HCT116 (cell line): ENCODE results near the gene CST6. TPM values are rescaled to one million over a fixed set of nuclear protein-coding genes. Genes with fewer than 3 reads are reported as not detected.

Source experiments
- ATAC-seq: fragments of 200-7000 bp; cut with Tn5 transposase; 2 replicates; pipeline ENCODE4 v1.9.1; 2020; ENCODE audit warnings: mild to moderate bottlenecking, moderate library complexity
- BruUV-seq: library from RNA; stranded (reverse); fragments of 400-500 nt; replicated peaks from 2 replicates; lab custom pipeline; 2021; lab: Mats Ljungman, UMichigan
- CTCF ChIA-PET: fragments of 300-600 bp; sonication (Branson Sonifier 250); formaldehyde crosslinking; loops from one replicate; lab custom pipeline; 2021; ENCODE audit warnings: antibody characterized with exemption; lab: Charles Lee
- POLR2A ChIA-PET: fragments of 300-600, 350-600 bp; sonication (Branson Sonifier 250); formaldehyde crosslinking; loops from one replicate; lab custom pipeline; 2021; ENCODE audit warnings: antibody characterized with exemption; lab: Charles Lee
- RAD21 ChIA-PET, 2 experiments: fragments of 300-600 bp; sonication (Branson Sonifier 250); formaldehyde crosslinking; loops; one replicate each; lab custom pipeline; 2023; ENCODE audit warnings: low total read pairs in 2 of 2; ENCODE audit not compliant: uncharacterized antibody in 2 of 2, unreplicated experiment in 2 of 2, low non-redundant PET in 1 of 2; lab: Charles Lee
- DNase-seq: peaks from one replicate; pipeline ENCODE4 v3.0.0-alpha.2; 2010; ENCODE audit warnings: low read depth, low spot score
- H2AFZ ChIP-seq: fragments of 200-600 bp; shearing (Covaris generic), sonication (generic); 2 replicates; pipeline ENCODE4 v1.6.1; 2017; ENCODE audit warnings: low read depth, mixed run types, mixed read lengths, antibody characterized with exemption, low read length; ENCODE audit not compliant: poor library complexity, severe bottlenecking
- H3K27ac ChIP-seq: 2 replicates; pipeline ENCODE4 v1.5.1; 2012; ENCODE audit warnings: low read depth, low read length
- H3K27me3 ChIP-seq: fragments of 200-600 bp; sonication (generic); 2 replicates; pipeline ENCODE4 v1.6.1; 2016; ENCODE audit warnings: mixed run types, low read length, mixed read lengths; ENCODE audit not compliant: insufficient read depth
- H3K36me3 ChIP-seq, 2 experiments: fragments of 200-500 bp in 1 of 2; fragments of 200-600 bp in 1 of 2; sonication (Bioruptor generic) in 1 of 2; sonication (generic) in 1 of 2; 2 replicates each; pipeline versions ENCODE4 v1.5.1 to v1.6.1; 2014 to 2016; ENCODE audit warnings: low read length in 2 of 2, inconsistent platforms in 1 of 2, mixed read lengths in 1 of 2, mixed run types in 1 of 2; ENCODE audit not compliant: insufficient read depth in 2 of 2, control insufficient read depth in 1 of 2
- H3K4me1 ChIP-seq, 2 experiments: fragments of 200-600 bp in 1 of 2; sonication (generic) in 1 of 2; 2 replicates each; pipeline versions ENCODE4 v1.5.1 to v1.6.1; 2012 to 2017; ENCODE audit warnings: low read length in 2 of 2, inconsistent platforms in 1 of 2, mild to moderate bottlenecking in 1 of 2, mixed read lengths in 1 of 2, mixed run types in 1 of 2, moderate library complexity in 1 of 2; ENCODE audit not compliant: insufficient read depth in 2 of 2, control insufficient read depth in 1 of 2
- H3K4me2 ChIP-seq: fragments of 200-600 bp; sonication (generic); 2 replicates; pipeline ENCODE4 v1.6.1; 2017; ENCODE audit warnings: mixed run types, low read length, mixed read lengths
- H3K4me3 ChIP-seq, 2 experiments: fragments of 200-600 bp in 1 of 2; sonication (generic) in 1 of 2; replicated peaks in 1 of 2; 2 replicates each; pipeline ENCODE4 v1.5.1; 2011 to 2016; ENCODE audit warnings: low read length in 2 of 2, control low read depth in 1 of 2, low read depth in 1 of 2, mild to moderate bottlenecking in 1 of 2, mixed read lengths in 1 of 2, mixed run types in 1 of 2
- H3K79me2 ChIP-seq: fragments of 200-600 bp; sonication (generic); 2 replicates; pipeline ENCODE4 v1.6.1; 2017; ENCODE audit warnings: mild to moderate bottlenecking, mixed run types, low read length, moderate library complexity, mixed read lengths; ENCODE audit not compliant: insufficient read depth
- H3K9ac ChIP-seq: fragments of 200-600 bp; sonication (generic); 2 replicates; pipeline ENCODE4 v1.6.1; 2016; ENCODE audit warnings: low read length, mixed read lengths
- H3K9me2 ChIP-seq: fragments of 200-600 bp; sonication (generic), shearing (Covaris generic); 2 replicates; pipeline ENCODE4 v1.6.1; 2017; ENCODE audit warnings: mixed run types, mild to moderate bottlenecking, moderate library complexity; ENCODE audit not compliant: insufficient read depth
- H3K9me3 ChIP-seq, 2 experiments: fragments of 200-500 bp in 1 of 2; fragments of 200-600 bp in 1 of 2; sonication (Bioruptor generic) in 1 of 2; sonication (generic) in 1 of 2; 2 replicates each; pipeline ENCODE4 v1.6.1; 2014 to 2017; ENCODE audit warnings: low read length in 2 of 2, mixed read lengths in 2 of 2, inconsistent platforms in 1 of 2, low read depth in 1 of 2, mild to moderate bottlenecking in 1 of 2, mixed run types in 1 of 2, moderate library complexity in 1 of 2; ENCODE audit not compliant: control insufficient read depth in 1 of 2, insufficient read depth in 1 of 2
- H4K20me1 ChIP-seq: fragments of 200-600 bp; sonication (generic), shearing (Covaris generic); 2 replicates; pipeline ENCODE4 v1.6.1; 2017; ENCODE audit warnings: mixed run types, mild to moderate bottlenecking, moderate library complexity; ENCODE audit not compliant: insufficient read depth
- CEBPB ChIP-seq: IDR thresholded peaks from 2 replicates; pipeline ENCODE4 v1.6.1; 2012; ENCODE audit warnings: low read depth
- EGR1 ChIP-seq: IDR thresholded peaks from 2 replicates; pipeline ENCODE4 v1.6.1; 2012; ENCODE audit warnings: low read depth
- ELF1 ChIP-seq: IDR thresholded peaks from 2 replicates; pipeline ENCODE4 v1.6.1; 2012; ENCODE audit warnings: low read depth, borderline replicate concordance
- EZH2 ChIP-seq: fragments of 200-600 bp; sonication (generic); IDR thresholded peaks from 2 replicates; pipeline ENCODE4 v1.6.1; 2017; ENCODE audit warnings: antibody characterized with exemption, mixed run types
- EZH2phosphoT487 ChIP-seq: fragments of 200-600 bp; IDR thresholded peaks from 2 replicates; pipeline ENCODE4 v1.6.1; 2018; ENCODE audit warnings: antibody characterized with exemption, borderline replicate concordance
- JUND ChIP-seq: IDR thresholded peaks from 2 replicates; pipeline ENCODE4 v1.6.1; 2012
- POLR2A ChIP-seq: IDR thresholded peaks from 2 replicates; pipeline ENCODE4 v1.7.0; 2011; ENCODE audit warnings: borderline replicate concordance; ENCODE audit not compliant: insufficient read depth, insufficient read length; ENCODE audit errors: extremely low read depth
- POLR2AphosphoS5 ChIP-seq: IDR thresholded peaks from 2 replicates; pipeline ENCODE4 v1.6.1; 2011; ENCODE audit warnings: mild to moderate bottlenecking, low read depth, low read length, moderate library complexity
- RAD21 ChIP-seq: IDR thresholded peaks from 2 replicates; pipeline ENCODE4 v1.6.1; 2012; ENCODE audit warnings: low read depth, mild to moderate bottlenecking
- SIN3A ChIP-seq: IDR thresholded peaks from 2 replicates; pipeline ENCODE4 v1.6.1; 2012; ENCODE audit warnings: low read depth
- SP1 ChIP-seq: IDR thresholded peaks from 2 replicates; pipeline ENCODE4 v1.6.1; 2012; ENCODE audit warnings: low read depth
- SRF ChIP-seq: IDR thresholded peaks from 2 replicates; pipeline ENCODE4 v1.6.1; 2012; ENCODE audit warnings: low read depth
- TCF7L2 ChIP-seq: IDR thresholded peaks from 2 replicates; pipeline ENCODE4 v1.7.0; 2011; ENCODE audit warnings: borderline replicate concordance, inconsistent platforms; ENCODE audit not compliant: insufficient read depth, insufficient read length; ENCODE audit errors: extremely low read depth
- YY1 ChIP-seq: IDR thresholded peaks from 2 replicates; pipeline ENCODE4 v1.6.1; 2011; ENCODE audit warnings: low read length, low read depth, moderate library complexity, mild to moderate bottlenecking; ENCODE audit not compliant: insufficient replicate concordance; ENCODE audit errors: extremely low read depth
- ZFX ChIP-seq: fragments of 450-650 bp; IDR thresholded peaks from 2 replicates; pipeline ENCODE4 v1.6.1; 2017
- ZNF274 ChIP-seq: fragments of 200-500 bp; sonication (Bioruptor generic); IDR thresholded peaks from 2 replicates; pipeline ENCODE4 v1.6.1; 2014; ENCODE audit warnings: mild to moderate bottlenecking, low read depth, low read length, inconsistent platforms
- intact Hi-C: fragments of 100-400 bp; cut with micrococcal nuclease; formaldehyde crosslinking; loops from 2 replicates; pipeline ENCODE4 v1.10.0; 2022
- total RNA-seq: library from RNA; stranded (reverse); gene quantifications from one replicate; pipeline ENCODE4 v1.2.1, GENCODE V29; 2021; ENCODE audit not compliant: unreplicated experiment
- TF ChIP-seq, protein P1 (sequence below): IDR thresholded peaks from 2 replicates; pipeline ENCODE4 v1.6.1; 2011; ENCODE audit warnings: mild to moderate bottlenecking, low read length, moderate library complexity; ENCODE audit not compliant: insufficient replicate concordance; ENCODE audit errors: extremely low read depth
- TF ChIP-seq, protein P2 (sequence below): IDR thresholded peaks from 2 replicates; pipeline ENCODE4 v1.6.1; 2012
- TF ChIP-seq, protein P3 (sequence below): IDR thresholded peaks from 2 replicates; pipeline ENCODE4 v1.6.1; 2012
- TF ChIP-seq, protein P4 (sequence below): IDR thresholded peaks from 2 replicates; pipeline ENCODE4 v1.6.1; 2012; ENCODE audit warnings: low read depth

Gene CST6
- total RNA-seq, 1 experiment from 2014 or later = 68.1 TPM

DNA sequence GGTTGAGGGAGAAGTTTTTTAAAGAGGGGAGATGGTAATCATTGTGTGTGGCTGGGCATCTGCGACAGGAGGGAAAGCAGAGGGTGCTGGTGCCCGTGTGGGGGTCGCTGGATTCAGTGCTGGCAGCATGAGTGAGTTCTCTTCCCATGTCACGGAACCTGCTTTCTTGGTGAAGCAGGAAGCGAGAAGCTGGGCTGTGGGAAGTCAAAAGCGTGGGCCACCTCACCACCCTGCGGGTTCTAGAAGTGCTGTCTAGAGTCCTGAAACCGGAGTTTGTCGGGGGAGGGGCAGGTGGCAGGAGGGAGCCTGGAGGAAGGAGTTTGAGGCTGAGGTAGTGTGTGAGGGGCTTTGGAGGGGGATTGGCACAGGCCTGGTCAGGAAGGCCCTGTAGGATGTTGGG is 36.0 kb upstream of the CST6 start:
- POLR2A ChIA-PET = no interaction called here
- no peak overlapping the region for H2AFZ ChIP-seq
- no peaks in the 10 kb centered on the region for H3K27me3 ChIP-seq
- ATAC-seq = no peak
- RAD21 ChIA-PET = no interaction called here
- no peaks in the 10 kb centered on the region for H3K9me3 ChIP-seq
- no peaks in the 10 kb centered on the region for H3K9me2 ChIP-seq
- no peak for TF ChIP-seq YY1
- no peak for TF ChIP-seq POLR2AphosphoS5
- TF ChIP-seq, protein P1, sequence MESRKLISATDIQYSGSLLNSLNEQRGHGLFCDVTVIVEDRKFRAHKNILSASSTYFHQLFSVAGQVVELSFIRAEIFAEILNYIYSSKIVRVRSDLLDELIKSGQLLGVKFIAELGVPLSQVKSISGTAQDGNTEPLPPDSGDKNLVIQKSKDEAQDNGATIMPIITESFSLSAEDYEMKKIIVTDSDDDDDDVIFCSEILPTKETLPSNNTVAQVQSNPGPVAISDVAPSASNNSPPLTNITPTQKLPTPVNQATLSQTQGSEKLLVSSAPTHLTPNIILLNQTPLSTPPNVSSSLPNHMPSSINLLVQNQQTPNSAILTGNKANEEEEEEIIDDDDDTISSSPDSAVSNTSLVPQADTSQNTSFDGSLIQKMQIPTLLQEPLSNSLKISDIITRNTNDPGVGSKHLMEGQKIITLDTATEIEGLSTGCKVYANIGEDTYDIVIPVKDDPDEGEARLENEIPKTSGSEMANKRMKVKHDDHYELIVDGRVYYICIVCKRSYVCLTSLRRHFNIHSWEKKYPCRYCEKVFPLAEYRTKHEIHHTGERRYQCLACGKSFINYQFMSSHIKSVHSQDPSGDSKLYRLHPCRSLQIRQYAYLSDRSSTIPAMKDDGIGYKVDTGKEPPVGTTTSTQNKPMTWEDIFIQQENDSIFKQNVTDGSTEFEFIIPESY = no peak
- no peak for TF ChIP-seq TCF7L2
- no peak for TF ChIP-seq ZNF274
- TF ChIP-seq, protein P2, sequence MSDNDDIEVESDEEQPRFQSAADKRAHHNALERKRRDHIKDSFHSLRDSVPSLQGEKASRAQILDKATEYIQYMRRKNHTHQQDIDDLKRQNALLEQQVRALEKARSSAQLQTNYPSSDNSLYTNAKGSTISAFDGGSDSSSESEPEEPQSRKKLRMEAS = no peak
- no peak for TF ChIP-seq ELF1
- no peak for TF ChIP-seq RAD21
- TF ChIP-seq EZH2 = no peak
- TF ChIP-seq EZH2phosphoT487 = no peak
- no peak for TF ChIP-seq JUND
- TF ChIP-seq CEBPB = no peak
- TF ChIP-seq POLR2A = no peak
- no peak for TF ChIP-seq ZFX
- TF ChIP-seq, protein P3, sequence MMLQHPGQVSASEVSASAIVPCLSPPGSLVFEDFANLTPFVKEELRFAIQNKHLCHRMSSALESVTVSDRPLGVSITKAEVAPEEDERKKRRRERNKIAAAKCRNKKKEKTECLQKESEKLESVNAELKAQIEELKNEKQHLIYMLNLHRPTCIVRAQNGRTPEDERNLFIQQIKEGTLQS = no peak
- TF ChIP-seq, protein P4, sequence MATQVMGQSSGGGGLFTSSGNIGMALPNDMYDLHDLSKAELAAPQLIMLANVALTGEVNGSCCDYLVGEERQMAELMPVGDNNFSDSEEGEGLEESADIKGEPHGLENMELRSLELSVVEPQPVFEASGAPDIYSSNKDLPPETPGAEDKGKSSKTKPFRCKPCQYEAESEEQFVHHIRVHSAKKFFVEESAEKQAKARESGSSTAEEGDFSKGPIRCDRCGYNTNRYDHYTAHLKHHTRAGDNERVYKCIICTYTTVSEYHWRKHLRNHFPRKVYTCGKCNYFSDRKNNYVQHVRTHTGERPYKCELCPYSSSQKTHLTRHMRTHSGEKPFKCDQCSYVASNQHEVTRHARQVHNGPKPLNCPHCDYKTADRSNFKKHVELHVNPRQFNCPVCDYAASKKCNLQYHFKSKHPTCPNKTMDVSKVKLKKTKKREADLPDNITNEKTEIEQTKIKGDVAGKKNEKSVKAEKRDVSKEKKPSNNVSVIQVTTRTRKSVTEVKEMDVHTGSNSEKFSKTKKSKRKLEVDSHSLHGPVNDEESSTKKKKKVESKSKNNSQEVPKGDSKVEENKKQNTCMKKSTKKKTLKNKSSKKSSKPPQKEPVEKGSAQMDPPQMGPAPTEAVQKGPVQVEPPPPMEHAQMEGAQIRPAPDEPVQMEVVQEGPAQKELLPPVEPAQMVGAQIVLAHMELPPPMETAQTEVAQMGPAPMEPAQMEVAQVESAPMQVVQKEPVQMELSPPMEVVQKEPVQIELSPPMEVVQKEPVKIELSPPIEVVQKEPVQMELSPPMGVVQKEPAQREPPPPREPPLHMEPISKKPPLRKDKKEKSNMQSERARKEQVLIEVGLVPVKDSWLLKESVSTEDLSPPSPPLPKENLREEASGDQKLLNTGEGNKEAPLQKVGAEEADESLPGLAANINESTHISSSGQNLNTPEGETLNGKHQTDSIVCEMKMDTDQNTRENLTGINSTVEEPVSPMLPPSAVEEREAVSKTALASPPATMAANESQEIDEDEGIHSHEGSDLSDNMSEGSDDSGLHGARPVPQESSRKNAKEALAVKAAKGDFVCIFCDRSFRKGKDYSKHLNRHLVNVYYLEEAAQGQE = no peak
- no peak for TF ChIP-seq SP1
- no peak for TF ChIP-seq SIN3A
- no peak for TF ChIP-seq SRF
- no peak for TF ChIP-seq EGR1
- TF ChIP-seq, all 23 proteins: peak for 0
- Histone ChIP-seq H3K79me2 (no peaks in the 10 kb centered on the region), H3K9ac (no peak overlapping the region), H3K4me2 (no peak overlapping the region), H4K20me1 (no peaks in the 10 kb centered on the region), H3K27ac (no peak overlapping the region), H3K36me3 (peaks cover 6 to 10% of the 10 kb centered on the region in 2 experiments; a peak in 3 of 4 replicates), H3K4me1 (no peaks in the 10 kb centered on the region), H3K4me3 (no peak overlapping the region)
- no TSS peak for BruUV-seq
- intact Hi-C loops = no loop called here
- CTCF ChIA-PET = no interaction called here
- DNase-seq = no peak
